Sigmoid colon (tissue), 7 donors: ENCODE results near the gene SPNS2. TPM values are rescaled to one million over a fixed set of nuclear protein-coding genes. Genes with fewer than 3 reads are reported as not detected.

Experiments
- DNase-seq: peaks from one replicate; pipeline ENCODE4 v3.0.0-alpha.2; 2019
- H3K27ac ChIP-seq, 4 donors: fragments of 200-600 bp; sonication (generic); one replicate each; pipeline ENCODE4 v1.5.1; 2016 to 2019; ENCODE audit warnings: mild to moderate bottlenecking in 1 of 4
- H3K27me3 ChIP-seq, 3 donors: fragments of 200-600 bp; sonication (generic); one replicate each; pipeline ENCODE4 v1.5.1; 2019; ENCODE audit warnings: mild to moderate bottlenecking in 1 of 3
- H3K36me3 ChIP-seq, 4 donors: fragments of 200-600 bp; sonication (generic); one replicate each; pipeline ENCODE4 v1.5.1; 2016 to 2019
- H3K4me1 ChIP-seq, 4 donors: fragments of 200-600 bp; sonication (generic); one replicate each; pipeline ENCODE4 v1.5.1; 2017 to 2019
- H3K4me3 ChIP-seq, 4 donors: fragments of 200-600 bp; sonication (generic); one replicate each; pipeline ENCODE4 v1.5.1; 2017 to 2019; ENCODE audit warnings: mild to moderate bottlenecking in 2 of 4, moderate library complexity in 1 of 4
- H3K9me3 ChIP-seq, 4 donors: fragments of 200-600 bp in 3 of 4; sonication (generic) in 3 of 4; one replicate each; pipeline versions ENCODE4 v1.5.1 to v1.6.1; 2013 to 2019
- EP300 ChIP-seq, 4 donors: sonication (generic); formaldehyde crosslinking; IDR thresholded peaks; one replicate each; pipeline ENCODE4 v1.6.1; 2017; ENCODE audit warnings: antibody characterized with exemption in 4 of 4
- POLR2A ChIP-seq, 2 donors: fragments of 450-650 bp; IDR thresholded peaks; one replicate each; pipeline ENCODE4 v1.6.1; 2016; ENCODE audit warnings: antibody characterized with exemption in 2 of 2, mild to moderate bottlenecking in 2 of 2, moderate library complexity in 2 of 2
- POLR2AphosphoS5 ChIP-seq, 4 donors: sonication (generic); formaldehyde crosslinking; IDR thresholded peaks; one replicate each; pipeline ENCODE4 v1.6.1; 2017; ENCODE audit warnings: antibody characterized with exemption in 4 of 4
- WGBS, 2 donors: extraction: QIAGEN DNeasy Blood & Tissue Kit; methylation state at CpG; one replicate each; pipeline ENCODE4 v1.1.7; 2013; 5-methylcytosine and 5-hydroxymethylcytosine counted together
- intact Hi-C: fragments of 100-400 bp; cut with DNase I; formaldehyde crosslinking; loops from one replicate; pipeline ENCODE4 v1.15.1; 2023
- polyA plus RNA-seq, 3 donors: library from polyadenylated mRNA; stranded (reverse); fragments of 200-250 nt; gene quantifications; one replicate each; pipeline ENCODE4 v1.2.3, GENCODE V29; 2013
- total RNA-seq, 4 donors: library from RNA; depleted of rRNA; stranded (reverse); fragments of >200 nt; gene quantifications; one replicate each; pipeline ENCODE4 v1.1.0, GENCODE V29; 2016
- TF ChIP-seq, protein P1 (sequence below), 4 experiments: fragments of 450-650 bp in 3 of 4; fragments of 200-600 bp in 1 of 4; IDR thresholded peaks; one replicate each; pipeline ENCODE4 v1.5.1; 2016 to 2019; ENCODE audit warnings: antibody characterized with exemption in 4 of 4, mild to moderate bottlenecking in 3 of 4, moderate library complexity in 2 of 4
- donor health status: healthy with polysubstance abuse.
- donor health status: Bipolar disorder and iron deficiency.
- donor health status: healthy.

SPNS2 gene
- total and polyA plus RNA-seq, 7 donors, result 5.3 to 40.5 (median 9.8) TPM

DNA sequence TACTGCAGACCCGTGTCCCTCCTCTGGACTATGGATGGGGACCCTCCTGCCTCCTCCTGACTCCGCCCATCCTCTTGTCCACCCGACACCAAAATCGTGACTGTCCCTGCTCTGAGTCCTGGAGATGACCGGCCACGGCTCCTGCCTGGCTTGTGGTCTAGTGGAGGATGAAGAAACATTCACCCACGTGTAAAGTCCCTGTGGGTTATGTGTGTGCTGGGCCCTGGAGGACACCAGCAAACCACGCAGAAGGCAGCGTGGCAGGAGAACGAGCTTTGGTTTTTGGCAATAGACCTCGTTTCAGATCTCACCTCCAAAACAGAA lies 11.9 kb downstream of the SPNS2 start:
- H3K27ac ChIP-seq, result peak overlapping the region in 2 of 4 donors; percentile 25 to 66
- H3K36me3 ChIP-seq, result no peaks in the 10 kb centered on the region
- no peak for TF ChIP-seq EP300 (IDR thresholded peaks at IDR 0.05)
- intact Hi-C loops, result no loop called here
- H3K4me1 ChIP-seq, result peaks cover 0 to 4% (median 0%) of the 10 kb centered on the region in 4 donors
- WGBS, 2 donors, result 76 to 85% methylated on average over 11 of the region's 11 CpGs
- no peak overlapping the region for H3K4me3 ChIP-seq
- peak; percentile 47 for DNase-seq
- no peaks in the 10 kb centered on the region for H3K9me3 ChIP-seq
- H3K27me3 ChIP-seq, result peaks cover 0 to 18% (median 0%) of the 10 kb centered on the region in 3 donors

- H3K4me1 ChIP-seq, result peaks cover 0 to 2% (median 0%) of the 10 kb centered on the region in 4 donors
- no peaks in the 10 kb centered on the region for H3K36me3 ChIP-seq
- no peaks in the 10 kb centered on the region for H3K9me3 ChIP-seq
- DNase-seq, result peak; percentile 54
- TF ChIP-seq, protein P1, sequence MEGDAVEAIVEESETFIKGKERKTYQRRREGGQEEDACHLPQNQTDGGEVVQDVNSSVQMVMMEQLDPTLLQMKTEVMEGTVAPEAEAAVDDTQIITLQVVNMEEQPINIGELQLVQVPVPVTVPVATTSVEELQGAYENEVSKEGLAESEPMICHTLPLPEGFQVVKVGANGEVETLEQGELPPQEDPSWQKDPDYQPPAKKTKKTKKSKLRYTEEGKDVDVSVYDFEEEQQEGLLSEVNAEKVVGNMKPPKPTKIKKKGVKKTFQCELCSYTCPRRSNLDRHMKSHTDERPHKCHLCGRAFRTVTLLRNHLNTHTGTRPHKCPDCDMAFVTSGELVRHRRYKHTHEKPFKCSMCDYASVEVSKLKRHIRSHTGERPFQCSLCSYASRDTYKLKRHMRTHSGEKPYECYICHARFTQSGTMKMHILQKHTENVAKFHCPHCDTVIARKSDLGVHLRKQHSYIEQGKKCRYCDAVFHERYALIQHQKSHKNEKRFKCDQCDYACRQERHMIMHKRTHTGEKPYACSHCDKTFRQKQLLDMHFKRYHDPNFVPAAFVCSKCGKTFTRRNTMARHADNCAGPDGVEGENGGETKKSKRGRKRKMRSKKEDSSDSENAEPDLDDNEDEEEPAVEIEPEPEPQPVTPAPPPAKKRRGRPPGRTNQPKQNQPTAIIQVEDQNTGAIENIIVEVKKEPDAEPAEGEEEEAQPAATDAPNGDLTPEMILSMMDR (IDR thresholded peaks at IDR 0.05), result no peak
- no peak for TF ChIP-seq POLR2AphosphoS5 (IDR thresholded peaks at IDR 0.05)
- 85 to 86% methylated on average over 10 of the region's 10 CpGs for WGBS, 2 donors
- H3K27me3 ChIP-seq, result peaks cover 0 to 11% (median 0%) of the 10 kb centered on the region in 3 donors
- peak overlapping the region in 1 of 4 donors; percentile 66 for H3K27ac ChIP-seq
- intact Hi-C loops, result no loop called here
- H3K4me3 ChIP-seq, result no peak overlapping the region
These were observed 12.7 kb downstream of the SPNS2 start for GRCh38 chr17:4511199-4511932.

DNA sequence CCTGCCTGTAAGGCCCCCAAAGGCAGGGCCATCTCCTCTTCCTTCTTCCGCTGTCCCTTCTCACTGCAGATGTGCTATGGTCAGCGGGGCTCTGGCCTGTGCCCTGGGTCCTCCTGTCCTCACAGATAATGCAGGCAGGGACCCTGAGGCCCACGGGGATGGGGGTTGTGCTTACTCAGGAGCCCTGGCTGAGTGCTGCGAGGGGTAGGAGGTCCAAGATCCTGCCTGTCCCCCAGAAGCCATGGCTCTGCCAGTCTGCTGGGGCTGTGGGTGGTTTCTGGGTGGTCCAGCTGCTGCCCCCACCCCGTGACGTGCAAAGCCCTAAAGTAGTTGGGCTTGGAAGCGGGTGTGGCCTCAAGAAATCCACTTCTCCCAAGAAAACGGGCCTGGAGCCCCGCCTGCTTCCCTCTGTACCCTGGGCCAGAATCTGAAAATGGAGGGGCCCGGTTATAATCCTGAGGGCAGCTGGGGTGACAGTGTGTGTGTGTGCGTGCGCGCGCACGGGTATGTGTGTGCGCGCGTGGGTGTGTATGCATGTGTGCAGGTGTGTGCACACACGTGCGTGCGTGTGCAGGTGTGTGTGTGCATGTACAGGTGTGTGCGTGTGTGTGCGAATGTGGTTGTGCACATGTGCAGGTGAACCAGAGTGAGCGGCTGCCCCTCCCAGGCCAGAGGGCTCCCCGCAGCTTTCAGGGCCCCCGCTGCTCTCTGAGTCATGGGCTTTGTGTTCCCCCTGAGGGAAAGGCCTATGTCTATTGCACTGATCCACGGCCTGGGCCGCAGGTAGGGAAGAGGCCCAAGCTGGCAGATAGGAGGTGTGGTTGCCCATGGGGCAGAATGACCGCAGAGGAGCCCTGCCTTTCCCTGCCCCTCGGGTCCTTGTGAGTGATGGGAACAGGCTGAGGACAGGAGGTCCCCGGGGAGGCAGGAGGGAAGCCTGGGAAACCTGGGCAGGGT lies 13.8 kb downstream of the SPNS2 start:
- Histone ChIP-seq H3K27ac (peak overlapping the region in 1 of 4 donors; percentile 38), H3K36me3 (no peaks in the 10 kb centered on the region), H3K4me1 (no peaks in the 10 kb centered on the region), H3K9me3 (no peaks in the 10 kb centered on the region), H3K4me3 (no peak overlapping the region), H3K27me3 (no peaks in the 10 kb centered on the region)
- WGBS, 2 donors, result 85 to 86% methylated on average over 31 of the region's 31 CpGs
- peak; percentile 46 for DNase-seq
- TF ChIP-seq, protein P1 (IDR thresholded peaks at IDR 0.05), result no peak
- TF ChIP-seq POLR2A (IDR thresholded peaks at IDR 0.05), result no peak
- TF ChIP-seq EP300 (IDR thresholded peaks at IDR 0.05), result no peak
- no peak for TF ChIP-seq POLR2AphosphoS5 (IDR thresholded peaks at IDR 0.05)
- intact Hi-C loops, result no loop called here

- Histone ChIP-seq H3K4me1 (no peaks in the 10 kb centered on the region), H3K4me3 (no peak overlapping the region), H3K36me3 (no peaks in the 10 kb centered on the region), H3K9me3 (no peaks in the 10 kb centered on the region), H3K27me3 (no peaks in the 10 kb centered on the region), H3K27ac (peak overlapping the region in 1 of 4 donors; percentile 38)
- WGBS, 2 donors, result 87 to 89% methylated on average over 24 of the region's 24 CpGs
- intact Hi-C loops, result no loop called here
- TF ChIP-seq POLR2A (IDR thresholded peaks at IDR 0.05) (no peak), EP300 (IDR thresholded peaks at IDR 0.05) (no peak), POLR2AphosphoS5 (IDR thresholded peaks at IDR 0.05) (no peak)
- TF ChIP-seq, protein P1 (IDR thresholded peaks at IDR 0.05), result no peak
- peak; percentile 49 for DNase-seq
These were observed 14.7 kb downstream of the SPNS2 start for GRCh38 chr17:4513113-4514032.
